ENCODE data around the gene CUX1. TPM values are rescaled to one million over a fixed set of nuclear protein-coding genes. Genes with fewer than 3 reads are reported as not detected.

CUX1 gene
- total RNA-seq, 1 experiment from 2014 or later, result 39.6 TPM

- ATAC-seq (peak; percentile 88), DNase-seq (peak; percentile 89)
- H3K9ac ChIP-seq (ENCODE audit: low read length), result peak overlapping the region; percentile 70
- H3K79me2 ChIP-seq (ENCODE audit: low read length), result peaks cover 96% of the 10 kb centered on the region
- no peaks in the 10 kb centered on the region for H4K20me1 ChIP-seq (ENCODE audit: low read length)
- 0 out of 2 replicates have a peak, but pooled peaks cover 2% of the 10 kb centered on the region for H3K36me3 ChIP-seq (ENCODE audit: low read depth, low read length)
- H3K4me3 ChIP-seq (ENCODE audit: low read length), result peak overlapping the region; percentile 36; the same call in 1 of the 2 replicates
- ChIA-PET POLR2A (ENCODE audit: unreplicated experiment) (interaction anchor here (1.7 kb wide), 1 partner anchor 14 kb away, joined by 5 read pairs; no protein-coding TSS in a partner anchor), CTCF (interaction anchor here (0.7 to 1.4 kb wide), 5 partner anchors 13 to 255 kb away, joined by 3 to 13 read pairs (median 4); no protein-coding TSS in a partner anchor)
- intact Hi-C loops (cut with micrococcal nuclease), result no loop called here
- H3K4me2 ChIP-seq (ENCODE audit: low read length), result peak overlapping the region; percentile 68
- no TSS peak for BruUV-seq (replicated peaks)
- H3K9me2 ChIP-seq (replicated peaks; ENCODE audit: low read length), result no peaks in the 10 kb centered on the region
- H2AFZ ChIP-seq (ENCODE audit: low read length), result peak overlapping the region; percentile 16; the same call in 1 of the 2 replicates
- H3K27ac ChIP-seq (ENCODE audit: low read length), result peak overlapping the region; percentile 97
- no peak for TF ChIP-seq EZH2phosphoT487 (IDR thresholded peaks at IDR 0.05; ENCODE audit: borderline replicate concordance, low read length)
- peak; percentile 65 for TF ChIP-seq CTCF (conservative IDR thresholded peaks at IDR 0.05; ENCODE audit: low read depth, low read length)
- TF ChIP-seq EZH2 (IDR thresholded peaks at IDR 0.05; ENCODE audit: low read length, unreplicated experiment), result no peak
- peaks cover 24% of the 10 kb centered on the region for H3K4me1 ChIP-seq (ENCODE audit: insufficient read depth, low read length)
- H3F3A ChIP-seq (ENCODE audit: low read length, unreplicated experiment), result peaks cover 8% of the 10 kb centered on the region
- H3K27me3 ChIP-seq (ENCODE audit: low read length), result no peaks in the 10 kb centered on the region
- no peaks in the 10 kb centered on the region for H3K9me3 ChIP-seq (ENCODE audit: low read length)
Observed at GRCh38 chr7:101870361-101871062, 53.1 kb downstream of the CUX1 start.

- H4K20me1 ChIP-seq (ENCODE audit: low read length), result no peaks in the 10 kb centered on the region
- CTCF ChIA-PET, result interaction anchor here (1.1 to 1.4 kb wide), 2 partner anchors 15 to 254 kb away, joined by 3 to 13 read pairs; no protein-coding TSS in a partner anchor
- peak overlapping the region; percentile 97 for H3K27ac ChIP-seq (ENCODE audit: low read length)
Observed at GRCh38 chr7:101871351-101871750, 53.9 kb downstream of the CUX1 start.

More at GRCh38 chr7:101871351-101871750, 53.9 kb downstream of the CUX1 start:
- ATAC-seq, result no peak
- Histone ChIP-seq H3K4me1 (ENCODE audit: insufficient read depth, low read length) (peaks cover 24% of the 10 kb centered on the region), H3K4me3 (ENCODE audit: low read length) (peak overlapping the region; percentile 11; the same call in 1 of the 2 replicates), H3K4me2 (ENCODE audit: low read length) (peak overlapping the region; percentile 68), H3K79me2 (ENCODE audit: low read length) (peaks cover 96% of the 10 kb centered on the region), H2AFZ (ENCODE audit: low read length) (no peak overlapping the region), H3K9me3 (ENCODE audit: low read length) (no peaks in the 10 kb centered on the region), H3K27me3 (ENCODE audit: low read length) (no peaks in the 10 kb centered on the region), H3F3A (ENCODE audit: low read length, unreplicated experiment) (peaks cover 8% of the 10 kb centered on the region), H3K36me3 (ENCODE audit: low read depth, low read length) (no peaks in the 10 kb centered on the region), H3K9ac (ENCODE audit: low read length) (peak overlapping the region; percentile 70), H3K9me2 (replicated peaks; ENCODE audit: low read length) (no peaks in the 10 kb centered on the region)
- intact Hi-C loops (cut with micrococcal nuclease), result no loop called here
- no peak for TF ChIP-seq EZH2phosphoT487 (IDR thresholded peaks at IDR 0.05; ENCODE audit: borderline replicate concordance, low read length)
- TF ChIP-seq EZH2 (IDR thresholded peaks at IDR 0.05; ENCODE audit: low read length, unreplicated experiment), result no peak
- TF ChIP-seq CTCF (conservative IDR thresholded peaks at IDR 0.05; ENCODE audit: low read depth, low read length), result no peak
- POLR2A ChIA-PET (ENCODE audit: unreplicated experiment), result no interaction called here
- no TSS peak for BruUV-seq (replicated peaks)
- DNase-seq, result no peak
